ENCODE data around the gene GPC5.
"Not testable (repeated sequence)": the region's sequence is repeated elsewhere in the genome, so short reads cannot be mapped to it uniquely, and the experiment has no call there.

Gene GPC5

DNA sequence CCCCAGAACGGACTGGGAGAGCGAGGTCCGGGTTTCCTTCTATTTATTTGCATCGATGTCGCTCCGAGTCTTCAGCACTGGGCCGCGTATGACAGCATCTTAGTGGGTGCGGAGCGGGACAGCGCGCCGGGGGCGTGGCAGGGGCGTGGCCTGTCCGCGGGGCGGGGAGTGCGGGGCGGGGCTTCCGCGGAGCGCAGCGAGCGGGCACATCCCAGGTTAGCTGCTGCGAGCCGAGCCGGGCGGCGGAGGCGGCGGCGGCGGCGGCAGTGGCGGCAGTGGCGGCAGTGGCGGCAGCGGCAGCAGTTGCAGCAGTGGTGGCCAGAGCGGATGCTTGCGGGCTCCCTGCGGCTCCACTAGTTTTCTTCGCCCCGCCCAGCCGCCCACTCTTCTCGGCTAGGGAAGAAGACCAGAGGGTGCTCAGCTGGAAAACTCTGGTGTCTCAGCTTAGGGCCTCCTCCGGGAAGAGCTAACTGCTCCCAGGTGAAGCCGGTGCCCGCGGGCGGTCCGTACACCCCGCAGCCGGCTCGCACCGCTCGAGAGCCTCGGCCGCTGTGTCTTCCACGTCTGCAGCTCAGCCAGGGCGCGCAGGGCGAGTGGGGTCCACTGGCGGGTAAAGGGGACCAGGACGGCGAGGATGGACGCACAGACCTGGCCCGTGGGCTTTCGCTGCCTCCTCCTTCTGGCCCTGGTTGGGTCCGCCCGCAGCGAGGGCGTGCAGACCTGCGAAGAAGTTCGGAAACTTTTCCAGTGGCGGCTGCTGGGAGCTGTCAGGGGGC, at the start of gene GPC5:
Gene GPC5 (plus strand): TSS at position 209 of the 776 bp plus-strand sequence.
- DNase-seq (ENCODE audit: low read depth), result no peak

DNA sequence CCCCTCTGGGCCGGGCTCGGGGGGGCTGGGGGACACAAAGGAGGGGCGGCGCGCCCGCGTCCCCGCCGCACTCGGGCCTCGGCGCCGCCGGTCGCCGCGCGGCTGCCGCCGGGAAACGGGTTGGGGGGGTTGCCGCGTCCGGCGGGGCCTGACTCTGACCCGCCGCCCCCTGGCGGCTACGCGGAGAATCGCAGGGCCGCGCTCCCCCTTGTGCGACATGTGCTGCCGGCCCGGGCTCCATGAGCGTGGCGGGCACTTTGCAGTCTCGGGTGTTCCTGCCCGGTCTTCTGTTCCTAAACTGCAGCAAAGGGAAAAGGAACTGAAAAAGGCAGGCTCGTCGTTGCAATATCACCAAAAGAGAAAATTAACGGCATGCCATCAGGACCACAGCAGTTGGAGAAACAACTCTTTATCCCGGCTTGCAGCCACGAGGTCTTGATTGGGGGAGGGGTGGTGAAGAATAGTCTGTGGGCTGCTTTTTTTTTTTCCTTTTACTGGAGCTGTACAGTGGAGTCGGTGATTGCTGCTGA, 49.5 kb upstream of the GPC5 start:
- peak; percentile 71 for DNase-seq (ENCODE audit: low read depth)

DNA sequence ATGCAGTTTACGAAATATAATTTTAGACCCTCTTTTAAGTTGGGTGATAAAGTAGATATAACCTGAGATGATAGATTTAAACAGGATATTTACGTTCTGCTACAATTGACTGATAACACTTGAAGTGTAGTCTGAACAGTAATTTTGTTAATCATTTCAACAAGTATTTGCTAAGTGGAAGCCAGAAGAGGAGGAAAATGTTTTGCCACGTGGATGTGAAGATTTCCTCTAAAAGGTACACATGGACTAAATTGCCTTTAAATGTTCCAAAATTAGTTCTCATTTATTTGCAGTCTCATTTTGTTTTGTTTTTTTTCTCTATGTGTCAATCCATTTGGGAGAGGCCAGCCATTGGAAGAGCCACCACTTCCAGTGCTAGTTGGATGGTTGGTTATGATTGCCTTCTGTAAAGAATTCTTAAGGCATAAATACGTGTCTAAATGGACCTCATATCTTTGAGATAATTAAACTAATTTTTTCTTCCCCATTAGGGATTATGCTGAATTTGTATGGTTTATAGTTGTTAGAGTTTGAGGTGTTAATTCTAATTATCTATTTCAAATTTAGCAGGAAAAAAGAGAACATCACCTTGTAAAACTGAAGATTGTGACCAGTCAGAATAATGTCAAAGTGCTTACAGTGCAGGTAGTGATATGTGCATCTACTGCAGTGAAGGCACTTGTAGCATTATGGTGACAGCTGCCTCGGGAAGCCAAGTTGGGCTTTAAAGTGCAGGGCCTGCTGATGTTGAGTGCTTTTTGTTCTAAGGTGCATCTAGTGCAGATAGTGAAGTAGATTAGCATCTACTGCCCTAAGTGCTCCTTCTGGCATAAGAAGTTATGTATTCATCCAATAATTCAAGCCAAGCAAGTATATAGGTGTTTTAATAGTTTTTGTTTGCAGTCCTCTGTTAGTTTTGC, 48.2 kb upstream of the GPC5 start:
- DNase-seq (ENCODE audit: low read depth), result no peak

DNA sequence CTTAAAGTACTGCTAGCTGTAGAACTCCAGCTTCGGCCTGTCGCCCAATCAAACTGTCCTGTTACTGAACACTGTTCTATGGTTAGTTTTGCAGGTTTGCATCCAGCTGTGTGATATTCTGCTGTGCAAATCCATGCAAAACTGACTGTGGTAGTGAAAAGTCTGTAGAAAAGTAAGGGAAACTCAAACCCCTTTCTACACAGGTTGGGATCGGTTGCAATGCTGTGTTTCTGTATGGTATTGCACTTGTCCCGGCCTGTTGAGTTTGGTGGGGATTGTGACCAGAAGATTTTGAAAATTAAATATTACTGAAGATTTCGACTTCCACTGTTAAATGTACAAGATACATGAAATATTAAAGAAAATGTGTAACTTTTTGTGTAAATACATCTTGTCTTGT, 47.3 kb upstream of the GPC5 start:
- no peak for DNase-seq (ENCODE audit: low read depth)

DNA sequence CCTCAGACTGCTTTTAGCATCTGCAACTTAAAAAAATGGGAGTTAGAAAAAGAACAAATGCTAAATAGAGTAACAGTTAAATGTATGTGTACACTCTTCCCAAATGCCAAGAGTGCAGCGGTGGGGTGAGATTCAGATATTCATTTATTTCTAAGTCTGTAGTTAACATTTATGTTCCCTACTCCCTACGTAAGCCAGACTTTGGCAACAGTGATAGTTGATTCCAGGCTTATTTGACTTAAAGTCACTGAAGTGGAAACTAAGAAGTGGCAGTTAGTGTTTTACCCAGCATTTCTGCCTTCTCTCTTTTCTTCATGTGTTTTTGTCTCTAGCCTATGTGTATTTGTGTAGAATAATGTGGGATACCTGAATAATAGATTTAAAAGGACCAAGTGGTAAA, 46.4 kb upstream of the GPC5 start:
- no peak for DNase-seq (ENCODE audit: low read depth)

DNA sequence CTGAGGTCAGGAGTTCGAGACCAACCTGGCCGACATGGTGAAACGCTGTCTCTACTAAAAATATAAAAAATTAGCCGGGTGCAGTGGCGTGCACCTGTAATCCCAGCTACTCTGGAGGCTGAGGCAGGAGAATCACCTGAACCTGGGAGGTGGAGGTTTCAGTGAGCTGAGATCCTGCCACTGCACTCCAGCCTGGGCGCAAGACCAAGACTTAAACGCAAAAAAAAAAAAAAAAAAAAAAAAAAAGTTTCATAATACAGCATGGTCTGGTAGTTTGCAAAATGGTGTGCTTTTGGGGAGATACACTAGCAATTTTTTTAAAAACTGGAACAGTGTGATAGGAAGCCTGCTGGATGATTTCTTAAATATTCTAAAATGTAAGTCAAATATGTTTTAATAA, 45.5 kb upstream of the GPC5 start:
- DNase-seq (ENCODE audit: low read depth), result not testable (repeated sequence)

DNA sequence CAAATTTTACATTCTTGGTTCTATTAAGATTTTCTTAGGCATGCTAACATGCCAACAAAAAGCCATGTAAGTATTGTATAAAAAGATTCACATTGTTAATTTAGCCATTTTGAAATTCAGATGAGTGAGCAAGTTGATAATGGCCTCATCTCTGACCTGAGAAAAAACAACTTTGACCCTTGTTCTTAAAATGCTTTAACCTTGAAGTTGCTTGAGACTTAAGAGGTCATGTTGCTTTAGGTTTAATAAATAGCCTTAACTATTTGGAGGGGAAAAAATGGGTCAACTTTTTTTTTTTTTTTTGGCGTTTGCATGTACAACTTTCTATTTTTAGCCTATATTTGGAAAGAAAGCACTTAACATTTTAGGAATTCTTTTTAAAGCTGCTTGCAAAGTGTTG, 44.9 kb upstream of the GPC5 start:
- no peak for DNase-seq (ENCODE audit: low read depth)

DNA sequence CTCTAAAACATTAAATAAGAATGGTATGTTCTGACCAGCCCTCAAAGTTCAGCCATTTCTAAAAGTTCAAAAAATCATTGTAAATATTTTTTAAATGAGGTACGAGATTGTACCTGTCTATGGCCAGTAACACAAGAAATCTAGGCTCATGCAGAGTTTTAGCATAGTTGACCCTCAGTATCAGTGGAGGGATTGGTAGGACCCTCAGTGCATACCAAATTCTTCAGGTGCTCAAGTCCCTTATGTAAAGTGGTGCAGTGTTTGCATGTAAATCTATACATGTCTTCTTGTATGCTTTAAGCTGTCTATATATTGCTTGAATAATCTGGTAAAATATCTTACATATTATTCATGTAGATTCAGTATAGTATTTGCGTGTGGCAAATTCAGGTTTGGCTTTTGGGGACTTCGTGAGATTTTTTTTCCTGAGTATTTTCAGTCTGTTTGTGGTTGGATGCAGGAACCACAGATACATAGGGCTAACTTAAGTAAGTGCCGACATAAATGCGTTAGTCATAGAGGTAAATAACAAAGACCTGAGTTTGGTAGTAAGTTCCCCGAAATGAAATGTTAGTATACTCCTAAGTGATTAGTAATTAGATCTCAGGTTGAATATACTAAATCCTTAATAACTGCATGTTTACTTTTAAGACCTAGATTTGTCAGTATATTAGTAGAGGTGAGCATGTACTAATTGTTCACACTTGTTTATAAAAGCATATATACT, 43.2 kb upstream of the GPC5 start:
- DNase-seq (ENCODE audit: low read depth), result no peak

DNA sequence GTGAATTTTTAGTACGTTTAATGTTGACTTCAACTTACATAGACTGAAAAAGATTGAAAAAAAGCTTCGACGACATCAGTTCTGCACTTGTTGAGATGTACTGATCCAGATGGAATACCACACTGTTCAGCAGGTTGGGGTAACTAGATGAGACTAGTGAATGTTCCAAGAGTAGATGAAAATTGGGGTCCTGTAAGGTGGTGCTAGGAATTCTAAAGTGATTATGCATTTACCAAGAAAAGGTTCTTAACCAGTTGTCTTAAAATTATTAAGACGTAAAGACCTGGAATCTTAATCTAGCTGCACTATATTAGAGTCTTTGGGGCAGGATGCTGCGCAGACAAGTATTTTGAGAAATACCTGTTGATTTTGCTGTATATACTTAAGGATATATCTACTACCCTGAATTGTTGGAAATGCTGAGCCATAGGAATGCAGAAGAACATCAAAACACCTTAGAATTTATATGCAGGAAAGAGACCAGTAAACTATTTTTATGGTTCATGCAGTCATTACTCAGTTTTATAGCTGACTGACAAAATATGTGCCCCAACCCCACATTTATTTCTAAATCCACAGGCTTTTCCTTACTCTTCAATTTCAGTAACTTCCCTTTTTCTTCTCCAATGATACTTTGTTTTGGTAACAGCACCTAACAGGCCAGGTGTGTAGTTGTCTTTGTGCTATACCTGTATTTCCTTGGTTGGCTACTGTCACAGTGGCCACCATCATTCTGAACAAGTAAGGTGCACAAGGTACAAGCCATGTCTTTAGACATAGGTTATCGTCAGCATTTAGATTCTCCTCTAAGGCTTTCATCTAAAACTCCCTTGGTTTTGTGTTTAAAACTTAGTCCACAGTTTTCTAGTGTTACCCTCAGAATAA, 42.4 kb upstream of the GPC5 start:
- no peak for DNase-seq (ENCODE audit: low read depth)

DNA sequence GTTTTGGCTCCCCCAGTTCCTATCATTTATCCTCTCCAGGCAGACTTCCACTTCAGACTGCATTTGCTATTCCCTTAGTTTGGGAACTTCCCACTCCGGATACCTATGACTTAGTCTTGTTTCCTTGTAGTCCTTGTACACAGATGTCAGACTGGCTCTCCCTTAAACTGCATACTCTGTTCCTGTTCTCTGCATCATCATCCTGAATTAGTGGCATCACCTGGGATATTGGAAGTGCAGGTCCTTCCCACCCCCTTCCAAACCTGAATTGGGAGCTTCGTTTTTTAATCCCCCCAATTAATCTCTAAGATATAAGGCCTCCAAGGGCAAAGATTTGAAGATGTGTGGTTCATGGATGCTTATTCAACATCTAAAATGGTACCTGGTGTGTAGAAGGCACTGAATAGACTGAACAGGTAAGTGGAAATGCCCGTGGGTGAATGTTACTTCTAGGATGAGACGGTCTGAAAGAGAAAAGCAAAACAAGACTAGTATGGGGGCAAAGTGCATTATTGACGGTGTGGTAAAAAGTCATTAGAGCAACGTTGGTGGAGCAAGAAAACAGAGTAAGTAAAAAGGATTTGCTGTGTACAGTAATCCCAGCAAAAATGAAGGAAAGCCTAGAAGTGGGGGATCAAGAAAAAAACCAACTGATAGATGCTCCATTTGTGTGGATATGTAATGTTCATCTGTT, 41.4 kb upstream of the GPC5 start:
- no peak for DNase-seq (ENCODE audit: low read depth)

DNA sequence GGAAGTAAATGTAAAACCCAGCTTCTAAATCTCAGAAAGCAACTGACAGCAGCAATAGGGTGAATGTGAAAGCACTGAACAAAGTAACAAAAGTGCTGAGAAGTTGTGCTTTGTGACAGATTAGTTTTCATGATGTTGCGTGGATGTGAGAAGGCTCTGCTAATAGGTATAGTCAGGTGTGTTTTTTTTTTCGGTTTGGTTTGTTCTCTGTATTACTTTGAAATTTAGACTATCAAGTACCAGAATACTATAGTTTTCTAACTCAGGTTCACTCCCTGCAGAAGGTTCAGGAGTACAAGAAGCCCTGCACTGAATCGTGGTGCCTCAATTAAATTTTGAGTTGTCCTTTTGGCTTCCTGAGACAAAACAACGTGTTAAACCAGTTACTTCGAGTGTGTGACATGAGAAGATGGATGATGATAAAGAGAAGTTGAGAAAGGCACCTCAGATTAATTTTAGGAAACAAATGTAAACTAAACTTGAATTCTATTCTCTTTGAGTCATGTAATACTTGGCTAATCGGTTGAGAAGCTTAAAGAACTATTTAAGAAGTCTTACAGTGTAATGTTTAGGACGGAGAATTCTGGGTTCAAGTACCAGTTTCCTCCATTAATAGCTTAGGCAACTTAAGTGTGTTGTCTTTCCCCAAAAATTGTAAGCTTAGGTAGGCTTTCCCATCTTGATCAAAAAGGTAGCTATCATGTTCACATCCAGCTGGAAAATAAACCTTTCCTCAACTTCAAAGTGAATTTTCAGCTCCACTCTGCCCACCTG, 40.6 kb upstream of the GPC5 start:
- no peak for DNase-seq (ENCODE audit: low read depth)

DNA sequence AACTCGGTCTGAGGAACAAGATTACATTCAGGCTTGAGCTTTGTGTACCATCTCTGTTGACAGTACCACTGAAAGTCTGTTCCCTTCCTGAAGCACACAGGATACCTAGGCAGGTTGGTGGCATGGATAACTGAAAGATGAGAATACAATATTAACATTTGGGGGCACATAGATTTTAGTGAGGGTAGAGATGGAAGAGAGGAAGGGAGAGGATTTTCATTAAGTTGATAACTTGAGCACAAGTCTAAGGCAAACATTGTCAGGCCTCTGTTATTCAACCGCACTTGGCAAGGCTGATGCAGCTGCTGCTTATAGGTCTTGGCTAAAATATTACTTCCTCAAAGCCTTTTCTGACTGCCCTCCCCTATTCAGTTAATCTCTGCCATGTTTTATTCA, 40.0 kb upstream of the GPC5 start:
- no peak for DNase-seq (ENCODE audit: low read depth)

DNA sequence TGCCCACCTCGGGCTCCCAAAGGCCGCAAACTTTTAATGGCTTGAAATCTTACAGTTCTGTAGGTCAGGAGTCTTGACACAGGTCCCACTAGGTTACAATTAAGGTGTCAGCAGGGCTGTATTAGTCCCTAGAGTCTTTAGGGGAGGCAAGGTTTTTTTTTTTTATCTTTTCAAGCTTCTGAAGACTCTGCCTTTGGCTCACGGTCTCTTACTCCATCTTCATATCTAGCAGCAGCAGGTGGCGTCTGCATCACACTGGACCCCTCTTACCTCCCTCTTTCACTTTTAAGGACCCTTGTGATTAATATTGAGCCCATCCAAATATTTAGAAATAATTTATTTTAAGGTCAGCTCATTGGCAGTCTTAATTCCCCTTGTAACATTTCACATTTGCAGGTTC, 39.3 kb upstream of the GPC5 start:
- no peak for DNase-seq (ENCODE audit: low read depth)

DNA sequence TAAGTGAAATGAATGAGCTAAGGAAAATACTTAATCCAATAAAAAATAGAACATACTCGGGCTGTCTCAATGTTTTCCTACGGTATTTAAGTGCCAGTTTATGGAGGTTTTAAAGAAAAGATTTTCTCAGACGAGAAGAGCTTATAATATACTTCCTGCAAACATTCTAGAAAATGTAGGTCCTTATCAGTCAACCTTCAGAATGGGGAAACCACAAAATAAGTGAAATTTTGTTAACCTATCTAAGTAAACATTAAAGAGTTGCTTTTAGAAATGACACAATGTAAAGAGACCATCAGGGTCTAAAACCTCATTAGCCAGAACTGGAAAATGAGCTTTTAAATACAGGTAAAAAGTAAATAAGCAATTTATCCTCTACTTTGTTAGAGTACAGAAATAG, 38.8 kb upstream of the GPC5 start:
- DNase-seq (ENCODE audit: low read depth), result no peak

DNA sequence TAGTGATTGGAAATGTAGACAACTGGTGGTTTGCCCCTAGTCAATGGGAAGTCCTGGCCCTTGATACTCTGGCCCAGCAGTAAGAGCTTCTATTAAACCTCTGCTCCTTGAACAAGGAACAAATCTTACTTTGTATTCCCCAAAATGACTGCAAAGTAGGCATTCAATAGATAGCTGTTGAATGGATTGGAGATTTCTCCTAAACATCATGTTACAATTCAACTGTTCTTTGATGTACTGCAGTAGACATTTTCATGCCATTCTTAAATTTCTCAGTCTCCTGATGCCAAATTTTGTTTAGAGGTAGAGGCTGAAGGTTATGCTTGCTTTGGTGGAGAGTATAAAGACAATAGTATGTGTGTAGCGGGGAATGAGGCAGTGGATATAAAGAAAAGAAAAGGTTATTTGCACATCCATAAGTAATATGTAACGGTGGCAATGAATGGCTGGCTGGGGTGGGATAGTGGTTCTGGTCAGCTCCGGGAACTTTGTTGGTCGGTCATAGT, 38.1 kb upstream of the GPC5 start:
- DNase-seq (ENCODE audit: low read depth), result no peak

DNA sequence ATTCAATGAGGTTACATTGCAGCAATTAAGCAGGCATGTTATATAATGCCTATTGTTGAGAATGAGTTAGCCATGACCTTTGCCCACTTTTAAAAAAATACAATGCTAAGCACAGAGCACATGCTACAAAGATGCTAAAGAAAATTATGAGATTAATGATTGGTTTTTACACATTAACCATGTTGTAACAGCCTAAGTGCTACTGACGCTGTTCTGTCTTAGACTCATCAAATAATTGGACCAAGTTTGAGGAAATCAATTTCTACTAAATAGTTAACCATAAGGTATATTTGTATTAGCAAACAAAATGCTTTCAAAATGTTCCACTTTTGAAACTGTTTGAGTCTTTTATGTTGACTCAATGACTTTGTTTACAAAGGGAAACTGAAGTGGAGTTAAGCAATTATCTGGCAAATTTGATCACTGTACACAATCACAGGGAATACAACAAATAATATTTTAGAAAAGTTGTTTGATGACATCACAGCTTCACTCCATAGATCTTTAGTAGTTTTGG, 36.6 kb upstream of the GPC5 start:
- no peak for DNase-seq (ENCODE audit: low read depth)

DNA sequence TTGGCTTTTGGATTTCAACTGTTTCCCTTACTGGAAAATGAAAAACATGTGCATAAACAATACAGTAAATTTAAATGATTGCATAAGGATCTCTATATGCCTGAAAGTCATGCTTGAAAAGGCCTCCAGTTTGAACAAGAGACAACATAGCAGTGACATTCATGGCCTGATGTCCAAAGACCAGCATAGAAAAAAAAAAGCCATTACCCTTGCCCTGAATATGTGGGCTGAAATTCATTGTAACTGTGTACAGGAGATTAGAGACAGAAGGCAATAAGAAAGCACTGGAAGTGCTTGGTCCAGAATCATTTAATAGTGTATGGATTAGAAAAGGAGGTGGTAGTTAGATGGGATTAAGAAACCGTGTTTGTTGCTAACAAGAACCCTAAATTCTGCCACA, 35.5 kb upstream of the GPC5 start:
- no peak for DNase-seq (ENCODE audit: low read depth)

DNA sequence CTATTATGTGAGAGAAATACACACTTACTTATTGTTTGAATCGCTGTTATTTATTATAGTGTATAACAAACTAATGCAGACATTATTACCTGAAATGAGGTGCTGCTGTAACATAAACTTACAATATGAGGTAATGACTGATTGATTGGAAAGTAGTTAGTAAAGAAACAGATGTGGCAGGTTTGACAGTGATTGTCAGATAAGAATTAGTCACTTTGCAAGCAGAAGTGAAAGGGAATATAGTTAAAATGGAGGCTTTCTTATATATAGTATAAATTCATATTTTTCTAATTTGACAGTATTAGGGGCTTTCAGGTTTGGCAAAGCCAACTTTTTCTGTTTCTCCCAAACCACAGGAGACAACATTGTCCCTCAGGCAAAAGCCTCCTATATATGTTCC, 30.3 kb upstream of the GPC5 start:
- no peak for DNase-seq (ENCODE audit: low read depth)

DNA sequence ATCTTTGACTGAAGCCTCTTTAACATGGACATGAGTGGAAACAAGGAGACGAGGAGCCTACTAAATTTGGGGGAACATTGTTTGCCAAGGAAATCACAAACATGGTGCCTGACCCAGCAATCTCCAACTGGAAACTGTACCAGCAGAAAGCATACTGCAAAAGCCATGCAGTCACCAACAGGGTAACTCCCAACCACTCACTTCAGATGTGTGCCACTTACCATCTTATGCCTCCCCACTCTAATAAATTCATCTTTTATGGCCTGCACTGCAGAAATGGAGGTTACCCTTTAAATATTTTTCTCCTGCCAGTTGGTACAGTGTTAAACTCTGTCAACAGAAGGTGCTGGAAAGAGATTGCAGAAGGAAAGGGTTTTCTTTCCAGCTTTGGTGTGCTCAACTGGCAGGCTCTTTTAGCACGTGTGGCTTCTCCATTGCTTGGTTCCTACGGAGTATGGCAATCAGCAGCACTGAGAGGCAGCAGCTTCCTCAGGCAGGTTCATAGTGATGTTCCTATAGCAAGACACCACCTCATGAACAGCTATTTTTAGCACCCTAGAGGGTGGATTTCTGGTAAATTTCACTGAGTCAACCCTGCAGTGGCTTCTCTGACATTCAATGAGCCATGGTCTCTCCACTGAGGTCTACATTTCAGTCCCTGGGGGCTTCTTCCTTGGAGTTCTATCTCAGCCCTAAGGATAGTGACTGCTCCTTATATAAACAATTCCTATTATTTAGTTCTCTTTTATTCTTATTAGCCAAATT, 29.6 kb upstream of the GPC5 start:
- no peak for DNase-seq (ENCODE audit: low read depth)
